ENCODE measurements around the gene BLNK.

BLNK gene

DNA sequence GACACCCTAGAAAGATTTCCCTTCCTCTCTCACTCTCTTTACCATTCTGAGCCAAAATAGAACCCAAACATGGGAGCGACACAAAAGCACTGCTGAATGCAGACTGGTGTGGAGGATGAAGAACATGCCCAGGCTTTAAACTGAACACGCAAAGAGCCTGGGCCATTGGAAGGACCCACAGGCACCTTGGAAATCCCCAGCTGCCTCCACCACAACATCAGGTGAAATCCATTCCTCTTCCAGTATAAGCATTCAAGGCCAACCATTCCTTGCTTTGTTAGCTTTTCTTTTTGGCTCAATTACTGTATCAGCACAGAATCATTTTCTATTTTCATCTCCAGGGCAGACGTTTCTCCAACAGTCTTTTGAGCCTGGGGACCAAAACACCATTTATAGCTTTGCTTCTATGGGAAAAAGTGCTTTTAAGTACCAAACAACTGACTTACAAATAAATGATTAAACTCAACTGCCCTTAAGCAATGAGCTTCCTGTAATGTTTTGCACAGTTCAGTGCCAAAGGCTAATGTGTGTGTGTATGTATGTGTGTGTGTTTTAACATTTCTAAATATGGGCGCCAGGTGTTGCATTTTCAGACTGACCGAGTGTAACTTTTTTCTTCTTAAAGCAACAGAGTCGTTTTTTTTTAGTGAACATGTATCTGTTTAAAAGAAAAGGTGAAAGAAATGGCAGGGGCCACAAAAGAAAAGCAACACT lies 16.2 kb upstream of the BLNK start:
- no peak for DNase-seq

- no peak for DNase-seq
Observed at GRCh38 chr10:96285331-96285752, 14.0 kb upstream of the BLNK start.

DNA sequence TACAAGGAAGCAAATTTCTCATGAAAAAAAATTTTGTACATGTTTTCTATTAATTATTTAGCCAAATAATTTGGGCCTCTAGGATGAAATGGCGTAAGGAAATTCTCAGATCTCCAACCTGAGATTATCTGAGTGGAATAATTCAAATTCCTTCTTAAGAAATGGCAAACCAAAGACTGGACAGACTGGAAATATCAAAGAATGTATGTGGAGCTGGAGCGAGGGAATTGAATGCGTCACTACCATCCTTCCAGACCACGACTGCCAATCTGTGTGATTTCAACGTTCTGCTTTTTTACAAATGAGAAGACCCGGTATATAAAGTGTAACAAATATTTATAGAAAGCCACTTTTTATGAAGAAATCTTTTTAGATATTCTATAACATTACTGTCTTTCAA lies 12.4 kb upstream of the BLNK start:
- DNase-seq, result no peak

DNA sequence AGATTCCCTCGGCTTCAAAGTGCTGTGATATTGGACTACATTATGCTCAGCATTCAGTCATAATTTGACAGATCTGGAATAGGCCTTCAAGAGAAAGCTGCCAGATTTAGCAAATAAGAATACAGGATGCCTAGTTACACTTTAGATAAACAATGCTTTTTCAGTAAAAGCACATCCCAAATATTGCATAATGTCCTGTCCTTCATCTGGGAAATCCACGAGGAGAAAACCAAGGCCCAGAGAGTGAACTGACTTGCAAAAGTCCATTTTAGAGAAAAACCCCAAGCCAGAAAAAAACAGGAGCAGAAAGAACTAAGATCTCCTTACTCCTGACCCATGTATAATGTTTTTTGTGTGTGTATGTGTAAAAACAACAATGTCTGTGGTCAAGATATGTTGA lies 12.0 kb upstream of the BLNK start:
- DNase-seq, result no peak

- DNase-seq, result no peak
Observed at GRCh38 chr10:96281444-96282029, 10.2 kb upstream of the BLNK start.

DNA sequence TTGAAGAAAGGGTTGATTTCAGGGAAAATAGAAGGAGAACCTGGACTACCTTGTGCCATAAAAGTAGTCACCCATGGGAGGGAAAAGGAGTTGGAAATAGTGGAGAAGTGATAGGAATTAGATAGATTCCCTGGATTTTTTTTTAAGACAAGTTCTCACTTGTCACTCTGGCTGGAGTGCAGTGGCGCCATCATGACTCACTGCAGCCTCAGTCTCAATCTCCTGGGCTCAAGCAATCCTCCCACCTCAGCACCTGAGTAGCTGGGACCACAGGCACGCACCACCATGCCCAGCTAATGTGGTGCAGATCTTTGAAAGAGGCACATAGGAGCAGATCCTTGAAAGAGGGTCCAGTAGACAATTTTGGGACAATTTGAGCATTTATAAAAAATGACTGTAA lies 9.5 kb upstream of the BLNK start:
- DNase-seq, result no peak

DNA sequence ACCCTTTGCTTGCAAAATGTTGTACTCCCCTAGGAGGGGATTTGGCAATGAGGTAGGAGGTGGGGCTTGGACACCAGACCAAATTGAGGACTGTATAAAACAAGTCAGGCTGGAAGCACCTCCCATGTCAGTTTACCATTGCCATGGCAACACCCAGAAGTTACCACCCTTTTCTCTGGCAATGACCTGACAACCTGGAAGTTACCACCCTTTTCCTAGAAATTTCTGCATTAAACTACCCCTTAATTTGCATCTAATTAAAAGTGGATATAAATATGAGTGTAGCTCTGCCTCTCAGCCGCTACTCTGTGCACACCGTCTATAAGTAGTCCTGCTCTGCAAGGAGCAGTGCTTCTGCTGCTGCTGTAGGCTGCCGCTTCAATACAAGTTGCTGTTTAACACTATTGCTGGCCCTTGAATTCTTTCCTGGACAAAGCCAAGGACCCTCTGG lies 7.8 kb upstream of the BLNK start:
- no peak for DNase-seq

GRCh38 chr10:96276831-96277230 lies 5.5 kb upstream of the BLNK start:
- DNase-seq, result no peak

GRCh38 chr10:96276426-96276825 lies 5.1 kb upstream of the BLNK start:
- no peak for DNase-seq

DNA sequence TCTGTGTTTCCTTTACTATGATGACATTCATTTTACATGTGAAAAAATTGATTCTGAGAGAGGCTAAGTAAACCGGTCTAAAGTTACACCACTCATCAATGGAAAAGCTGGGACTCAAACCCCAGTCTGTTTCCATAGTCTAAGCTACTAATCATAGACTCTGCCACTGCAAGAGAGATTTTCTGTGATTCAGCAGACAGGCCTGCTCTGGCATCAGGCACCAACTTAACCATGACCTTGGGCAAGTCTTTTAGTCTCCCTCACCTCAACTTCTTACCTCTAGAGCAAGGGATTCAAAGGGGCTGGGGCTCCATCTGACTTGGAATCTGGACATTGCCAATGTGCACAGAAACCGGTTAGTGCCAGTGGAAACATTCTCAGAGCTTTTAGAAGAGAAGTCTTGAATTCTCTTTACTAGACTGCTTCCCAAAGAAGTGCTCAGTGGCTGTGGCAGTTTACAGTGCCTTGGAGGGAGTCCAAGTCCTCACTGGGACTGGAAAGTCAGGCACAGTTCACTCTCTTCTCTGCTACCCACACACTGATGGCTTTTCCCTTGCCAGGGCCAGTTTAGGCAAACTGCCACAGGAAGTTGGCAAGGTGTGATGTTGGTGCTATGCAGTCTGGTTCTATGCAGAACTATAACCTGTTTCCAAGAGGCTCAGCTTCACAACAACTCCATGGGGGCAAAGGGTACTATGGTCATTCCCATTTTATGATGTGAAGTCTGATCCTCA lies 4.5 kb upstream of the BLNK start:
- no peak for DNase-seq

GRCh38 chr10:96272316-96273280 lies 1.2 kb upstream of the BLNK start:
- no peak for DNase-seq

- no peak for DNase-seq
Observed at GRCh38 chr10:96270571-96270970, 798 bp downstream of the BLNK start.

- DNase-seq, result no peak
Observed at GRCh38 chr10:96269438-96270300, 1.7 kb downstream of the BLNK start.

GRCh38 chr10:96268341-96268909 lies 2.9 kb downstream of the BLNK start:
- DNase-seq, result no peak

DNA sequence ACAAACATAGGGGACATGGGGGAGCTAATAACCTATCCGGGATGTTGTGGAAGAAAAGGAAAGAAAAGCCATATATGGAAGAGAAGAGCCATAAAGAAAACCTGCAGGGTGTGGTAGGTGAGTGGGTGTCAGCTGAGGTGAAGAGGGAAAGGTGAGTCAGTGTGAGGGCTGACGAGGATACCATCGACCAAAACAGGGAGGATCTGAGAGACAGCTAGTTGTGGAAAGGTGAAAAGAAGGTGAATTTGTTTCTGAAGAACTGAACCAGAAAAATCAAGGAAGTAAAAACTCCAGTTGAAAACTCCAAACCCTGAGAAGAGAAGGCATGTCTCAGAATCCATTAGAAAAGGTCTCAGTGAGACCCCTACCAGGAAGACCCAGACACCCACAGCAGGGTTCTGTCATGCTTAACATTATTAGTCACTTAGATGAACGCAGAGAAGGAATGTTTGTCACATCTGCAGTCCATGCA lies 4.1 kb downstream of the BLNK start:
- DNase-seq, result no peak

DNA sequence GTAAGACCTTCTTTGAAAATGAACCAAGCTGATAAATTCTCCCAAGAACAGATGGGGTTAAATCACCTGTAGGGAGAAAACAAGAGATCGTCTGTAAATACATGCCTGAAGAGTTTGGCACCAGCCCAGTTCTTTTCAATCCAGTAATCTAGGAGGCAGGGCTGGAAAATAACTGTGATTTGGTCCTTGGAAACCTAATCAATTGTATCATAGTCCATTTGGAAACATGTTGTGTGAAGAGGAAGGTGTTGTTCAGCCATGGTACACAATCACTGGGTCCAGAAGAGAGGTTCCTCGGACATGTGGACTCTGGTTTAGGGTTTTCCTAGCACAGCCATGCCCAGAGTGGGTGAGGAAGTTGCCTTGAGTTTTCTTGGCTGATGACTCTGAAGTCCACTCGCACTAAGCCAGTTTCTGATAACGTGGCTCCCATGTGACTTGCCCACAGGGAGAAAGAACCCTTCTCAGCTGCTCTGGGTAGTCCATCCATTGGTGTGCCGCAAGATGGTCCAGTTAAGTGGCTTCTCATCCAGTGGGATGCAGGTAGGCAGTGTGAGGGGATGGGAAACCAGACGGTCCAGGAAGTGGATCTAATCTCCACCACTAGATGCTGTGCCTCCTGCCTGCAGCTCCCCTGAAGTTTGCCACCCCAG lies 5.1 kb downstream of the BLNK start:
- DNase-seq, result no peak

DNA sequence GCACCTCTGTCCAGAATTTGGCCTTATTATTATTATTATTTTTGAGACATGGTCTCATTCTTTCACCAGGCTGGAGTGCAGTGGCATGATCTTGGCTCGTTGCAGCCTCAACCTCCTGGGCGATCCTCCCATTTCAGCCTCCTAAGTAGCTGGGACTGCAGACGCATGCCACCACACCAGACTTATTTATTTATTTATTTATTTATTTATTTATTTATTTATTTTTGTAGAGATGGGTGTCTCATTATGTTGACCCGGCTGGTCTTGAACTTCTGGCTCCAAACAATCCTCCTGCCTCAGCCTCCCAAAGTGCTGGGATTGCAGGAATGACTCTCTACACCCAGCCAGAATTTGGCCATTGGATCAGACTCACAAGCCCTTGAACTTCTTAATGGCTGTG lies 6.4 kb downstream of the BLNK start:
- DNase-seq, result no peak

GRCh38 chr10:96263669-96264068 lies 7.7 kb downstream of the BLNK start:
- no peak for DNase-seq

- no peak for DNase-seq
Observed at GRCh38 chr10:96263176-96263575, 8.2 kb downstream of the BLNK start.

GRCh38 chr10:96261930-96262329 lies 9.4 kb downstream of the BLNK start:
- no peak for DNase-seq

DNA sequence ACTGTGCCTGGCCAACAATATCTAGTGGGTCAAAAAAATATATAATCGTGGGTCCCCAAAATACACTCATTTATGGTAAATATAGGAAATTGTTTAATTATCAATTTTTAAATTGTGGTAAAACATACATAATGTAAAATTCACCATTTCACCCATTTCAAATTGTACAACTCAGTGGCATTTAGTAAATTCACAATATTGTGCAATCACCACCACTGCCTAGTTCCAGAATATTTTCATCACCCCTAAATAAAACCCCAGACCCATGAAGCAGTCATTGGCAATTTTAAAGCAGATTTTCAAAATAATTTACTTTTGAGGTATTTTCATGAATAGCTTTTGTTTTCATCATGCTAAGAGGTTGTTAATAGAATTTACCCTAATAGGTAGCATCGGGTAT lies 10.2 kb downstream of the BLNK start:
- DNase-seq, result no peak
